ENCODE measurements around the gene INPP5A. TPM values are rescaled to one million over a fixed set of nuclear protein-coding genes. Genes with fewer than 3 reads are reported as not detected.
"Not testable (repeated sequence)": the region's sequence is repeated elsewhere in the genome, so short reads cannot be mapped to it uniquely, and the experiment has no call there.

Gene INPP5A
- total RNA-seq, 1 donor from 2014 or later, result 108 TPM

- ATAC-seq (no peak), DNase-seq (no peak)
- intact Hi-C loops (cut with micrococcal nuclease), result no loop called here
Observed at GRCh38 chr10:132502544-132503300, 34.9 kb upstream of the INPP5A start.

GRCh38 chr10:132503581-132504421 is 33.8 kb upstream of the INPP5A start:
- ATAC-seq, result no peak
- no peak for DNase-seq
- intact Hi-C loops (cut with micrococcal nuclease), result no loop called here

- ATAC-seq (no peak), DNase-seq (no peak)
- intact Hi-C loops (cut with micrococcal nuclease), result no loop called here
Observed at GRCh38 chr10:132504501-132505272, 32.9 kb upstream of the INPP5A start.

GRCh38 chr10:132505546-132505945 is 32.0 kb upstream of the INPP5A start:
- ATAC-seq; intact Hi-C loops (cut with micrococcal nuclease); DNase-seq: not testable (repeated sequence)

GRCh38 chr10:132506711-132507408 is 30.7 kb upstream of the INPP5A start:
- no peak for DNase-seq

GRCh38 chr10:132507409-132507955 is 30.1 kb upstream of the INPP5A start:
- no peak for DNase-seq
- intact Hi-C loops (cut with micrococcal nuclease), result no loop called here
- ATAC-seq, result no peak

More at GRCh38 chr10:132506711-132507408, 30.7 kb upstream of the INPP5A start:
- peak; percentile 49 for ATAC-seq
- intact Hi-C loops (cut with micrococcal nuclease), result no loop called here

GRCh38 chr10:132507956-132508490 is 29.6 kb upstream of the INPP5A start:
- ATAC-seq (peak; percentile 9), DNase-seq (no peak)
- intact Hi-C loops (cut with micrococcal nuclease), result no loop called here

GRCh38 chr10:132508581-132509443 is 28.8 kb upstream of the INPP5A start:
- intact Hi-C loops (cut with micrococcal nuclease), result no loop called here
- DNase-seq (peak; percentile 82), ATAC-seq (peak; percentile 80)

- DNase-seq (no peak), ATAC-seq (no peak)
- intact Hi-C loops (cut with micrococcal nuclease), result loop anchor here (10.0 kb wide), 1 partner anchor 45 kb away; no protein-coding TSS in a partner anchor
Observed at GRCh38 chr10:132509506-132510173, 27.9 kb upstream of the INPP5A start.

- intact Hi-C loops (cut with micrococcal nuclease), result loop anchor here (10.0 kb wide), 1 partner anchor 45 kb away; no protein-coding TSS in a partner anchor
- no peak for DNase-seq
- ATAC-seq, result no peak
Observed at GRCh38 chr10:132510174-132510611, 27.4 kb upstream of the INPP5A start.

GRCh38 chr10:132511121-132512051 is 26.2 kb upstream of the INPP5A start:
- intact Hi-C loops (cut with micrococcal nuclease), result loop anchor here (10.0 kb wide), 1 partner anchor 47 kb away; no protein-coding TSS in a partner anchor
- ATAC-seq, result peak; percentile 9
- no peak for DNase-seq

- intact Hi-C loops (cut with micrococcal nuclease), result loop anchor here (10.0 kb wide), 1 partner anchor 47 kb away; no protein-coding TSS in a partner anchor
- DNase-seq (no peak), ATAC-seq (no peak)
Observed at GRCh38 chr10:132512052-132512442, 25.5 kb upstream of the INPP5A start.

- DNase-seq (no peak), ATAC-seq (no peak)
- intact Hi-C loops (cut with micrococcal nuclease), result loop anchor here (10.0 kb wide), 1 partner anchor 48 kb away; no protein-coding TSS in a partner anchor
Observed at GRCh38 chr10:132512693-132513345, 24.8 kb upstream of the INPP5A start.

GRCh38 chr10:132514821-132515520 is 22.6 kb upstream of the INPP5A start:
- intact Hi-C loops (cut with micrococcal nuclease), result loop anchor here (10.0 kb wide), 1 partner anchor 50 kb away; no protein-coding TSS in a partner anchor
- no peak for DNase-seq

More at GRCh38 chr10:132514821-132515520, 22.6 kb upstream of the INPP5A start:
- ATAC-seq, result no peak
